Neural progenitor cell (in vitro differentiated cells): ENCODE measurements around the gene NPR3.

Experiments used
- EZH2 ChIP-seq: fragments of 200-600 bp; sonication (generic); IDR thresholded peaks from 2 replicates; pipeline ENCODE4 v1.6.1; 2017; ENCODE audit warnings: antibody characterized with exemption, mild to moderate bottlenecking, moderate library complexity
- TF ChIP-seq, protein P1 (sequence below): fragments of 200-600 bp; sonication (generic); IDR thresholded peaks from 2 replicates; pipeline ENCODE4 v1.5.1; 2017; ENCODE audit warnings: antibody characterized with exemption, mild to moderate bottlenecking

DNA sequence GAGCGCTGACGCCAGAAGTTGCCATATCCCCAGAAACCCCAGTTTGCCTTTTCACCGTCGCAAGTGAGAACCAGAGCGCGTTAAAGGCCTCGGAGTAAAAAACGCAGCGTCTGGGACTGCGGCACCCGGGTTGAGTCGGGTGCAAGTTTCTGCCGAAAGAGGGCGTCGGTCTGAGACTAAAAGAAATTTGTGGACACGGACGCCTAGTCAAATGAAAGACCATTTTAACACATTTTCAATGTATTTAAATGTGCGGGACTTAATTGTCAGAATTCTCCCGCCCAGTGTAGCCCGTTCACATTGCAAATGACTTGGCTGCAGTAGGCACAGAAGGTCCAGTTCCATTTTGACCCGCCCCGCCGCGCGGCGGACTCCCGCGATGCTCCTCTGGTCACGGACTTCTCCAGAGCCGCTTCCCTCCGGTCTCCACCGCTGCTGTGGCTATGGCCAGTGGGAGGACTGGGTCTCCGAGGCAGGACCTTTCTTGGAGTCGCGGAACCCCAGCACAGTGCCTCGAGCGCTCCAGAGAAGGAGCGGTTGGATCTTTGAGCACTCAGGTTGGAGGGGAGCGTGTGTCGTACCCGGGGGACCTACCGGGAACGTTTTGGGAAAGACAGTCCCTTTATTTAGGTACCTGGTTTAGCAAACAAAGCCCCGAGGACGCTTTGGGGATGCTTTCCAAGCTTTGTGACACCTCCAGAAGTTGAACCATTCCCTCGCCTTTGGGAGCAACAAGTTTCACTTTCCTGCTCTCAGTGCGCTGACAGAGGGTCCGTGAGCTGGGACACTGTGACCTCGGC is 1.2 kb upstream of the NPR3 start:
- peak; percentile 83 for TF ChIP-seq EZH2
- TF ChIP-seq, protein P1, sequence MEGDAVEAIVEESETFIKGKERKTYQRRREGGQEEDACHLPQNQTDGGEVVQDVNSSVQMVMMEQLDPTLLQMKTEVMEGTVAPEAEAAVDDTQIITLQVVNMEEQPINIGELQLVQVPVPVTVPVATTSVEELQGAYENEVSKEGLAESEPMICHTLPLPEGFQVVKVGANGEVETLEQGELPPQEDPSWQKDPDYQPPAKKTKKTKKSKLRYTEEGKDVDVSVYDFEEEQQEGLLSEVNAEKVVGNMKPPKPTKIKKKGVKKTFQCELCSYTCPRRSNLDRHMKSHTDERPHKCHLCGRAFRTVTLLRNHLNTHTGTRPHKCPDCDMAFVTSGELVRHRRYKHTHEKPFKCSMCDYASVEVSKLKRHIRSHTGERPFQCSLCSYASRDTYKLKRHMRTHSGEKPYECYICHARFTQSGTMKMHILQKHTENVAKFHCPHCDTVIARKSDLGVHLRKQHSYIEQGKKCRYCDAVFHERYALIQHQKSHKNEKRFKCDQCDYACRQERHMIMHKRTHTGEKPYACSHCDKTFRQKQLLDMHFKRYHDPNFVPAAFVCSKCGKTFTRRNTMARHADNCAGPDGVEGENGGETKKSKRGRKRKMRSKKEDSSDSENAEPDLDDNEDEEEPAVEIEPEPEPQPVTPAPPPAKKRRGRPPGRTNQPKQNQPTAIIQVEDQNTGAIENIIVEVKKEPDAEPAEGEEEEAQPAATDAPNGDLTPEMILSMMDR, result peak; percentile 77
